ENCODE data around the gene SERBP1.
"Not testable (repeated sequence)": the region's sequence is repeated elsewhere in the genome, so short reads cannot be mapped to it uniquely, and the experiment has no call there.

The SERBP1 gene

GRCh38 chr1:67430358-67431155 lies at the start of gene SERBP1:
TSS of gene SERBP1 (minus strand) at chr1:67430402. CDS start at chr1:67430300, 102 bp downstream.
- no peak for FAIRE-seq

GRCh38 chr1:67479146-67479891 lies 49.1 kb upstream of the SERBP1 start:
- FAIRE-seq, result no peak

- FAIRE-seq, result no peak
Measured at GRCh38 chr1:67476906-67477305, 46.7 kb upstream of the SERBP1 start.

GRCh38 chr1:67476006-67476482 lies 45.8 kb upstream of the SERBP1 start:
- FAIRE-seq, result no peak

GRCh38 chr1:67472056-67472455 lies 41.9 kb upstream of the SERBP1 start:
- FAIRE-seq, result no peak

- FAIRE-seq, result no peak
Measured at GRCh38 chr1:67469431-67469830, 39.2 kb upstream of the SERBP1 start.

- no peak for FAIRE-seq
Measured at GRCh38 chr1:67468066-67468718, 38.0 kb upstream of the SERBP1 start.

- FAIRE-seq, result no peak
Measured at GRCh38 chr1:67465375-67465774, 35.2 kb upstream of the SERBP1 start.

GRCh38 chr1:67464746-67465145 lies 34.5 kb upstream of the SERBP1 start:
- no peak for FAIRE-seq

- no peak for FAIRE-seq
Measured at GRCh38 chr1:67464058-67464457, 33.9 kb upstream of the SERBP1 start.

GRCh38 chr1:67463298-67463955 lies 33.2 kb upstream of the SERBP1 start:
- no peak for FAIRE-seq

GRCh38 chr1:67460676-67461500 lies 30.7 kb upstream of the SERBP1 start:
- no peak for FAIRE-seq

- FAIRE-seq, result no peak
Measured at GRCh38 chr1:67459068-67459467, 28.9 kb upstream of the SERBP1 start.

GRCh38 chr1:67458663-67459062 lies 28.5 kb upstream of the SERBP1 start:
- no peak for FAIRE-seq

- no peak for FAIRE-seq
Measured at GRCh38 chr1:67457247-67457646, 27.0 kb upstream of the SERBP1 start.

GRCh38 chr1:67451815-67452214 lies 21.6 kb upstream of the SERBP1 start:
- no peak for FAIRE-seq

- no peak for FAIRE-seq
Measured at GRCh38 chr1:67451356-67451755, 21.2 kb upstream of the SERBP1 start.

- no peak for FAIRE-seq
Measured at GRCh38 chr1:67446893-67447292, 16.7 kb upstream of the SERBP1 start.

GRCh38 chr1:67446014-67446413 lies 15.8 kb upstream of the SERBP1 start:
- not testable (repeated sequence) for FAIRE-seq

GRCh38 chr1:67441739-67442281 lies 11.6 kb upstream of the SERBP1 start:
- no peak for FAIRE-seq

GRCh38 chr1:67441183-67441582 lies 11.0 kb upstream of the SERBP1 start:
- FAIRE-seq, result no peak

- FAIRE-seq, result no peak
Measured at GRCh38 chr1:67440339-67440738, 10.1 kb upstream of the SERBP1 start.

Measured in colon (tissue), 2 donors.